ENCODE data around the gene STK32A.
"Not testable (repeated sequence)": the region's sequence is repeated elsewhere in the genome, so short reads cannot be mapped to it uniquely, and the experiment has no call there.

STK32A gene

DNA sequence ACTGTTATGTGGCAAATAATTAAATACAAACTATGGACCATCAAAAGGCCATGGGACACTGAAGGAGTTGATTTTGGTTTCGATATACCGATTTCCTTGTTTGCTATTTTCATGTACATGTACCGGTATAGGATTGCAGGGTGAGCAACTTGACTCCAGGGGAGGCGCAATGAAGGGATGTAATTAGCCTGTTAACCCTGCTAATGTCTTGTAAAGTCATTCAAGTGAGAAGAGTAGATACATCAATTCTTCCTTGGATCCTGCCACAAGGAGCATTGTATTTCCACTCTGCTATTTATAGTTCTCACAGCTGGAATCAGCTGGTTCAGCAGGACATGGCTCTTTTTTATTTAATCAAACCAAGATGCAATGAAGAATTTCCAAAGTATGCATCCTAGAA, 102.0 kb downstream of the STK32A start:
- no peaks in the 10 kb centered on the region for H3K36me3 ChIP-seq (ENCODE audit: insufficient read depth, low read length)
- H3K4me1 ChIP-seq (ENCODE audit: insufficient read depth, low read length): peaks cover 17% of the 10 kb centered on the region
- H2AFZ ChIP-seq (ENCODE audit: low read depth, low read length): no peak overlapping the region
- H3K9me3 ChIP-seq (ENCODE audit: low read length): peaks cover 6% of the 10 kb centered on the region
- no peak overlapping the region for H3K4me3 ChIP-seq (ENCODE audit: low read length)
- H3K27me3 ChIP-seq (ENCODE audit: insufficient read depth, low read length): no peaks in the 10 kb centered on the region

- no peaks in the 10 kb centered on the region for H3K27me3 ChIP-seq (ENCODE audit: insufficient read depth, low read length)
- H3K36me3 ChIP-seq (ENCODE audit: insufficient read depth, low read length): no peaks in the 10 kb centered on the region
- no peak overlapping the region for H3K4me3 ChIP-seq (ENCODE audit: low read length)
Observed at GRCh38 chr5:147339313-147339712, 104.5 kb downstream of the STK32A start.

GRCh38 chr5:147340941-147341340, 106.1 kb downstream of the STK32A start:
- H3K4me3 ChIP-seq (ENCODE audit: low read length): no peak overlapping the region
- H3K36me3 ChIP-seq (ENCODE audit: insufficient read depth, low read length): no peaks in the 10 kb centered on the region
- no peak overlapping the region for H2AFZ ChIP-seq (ENCODE audit: low read depth, low read length)
- H3K4me1 ChIP-seq (ENCODE audit: insufficient read depth, low read length): peaks cover 5% of the 10 kb centered on the region
- no peaks in the 10 kb centered on the region for H3K27me3 ChIP-seq (ENCODE audit: insufficient read depth, low read length)
- H3K9me3 ChIP-seq (ENCODE audit: low read length): peaks cover 6% of the 10 kb centered on the region

More at GRCh38 chr5:147339313-147339712, 104.5 kb downstream of the STK32A start:
- Histone ChIP-seq H3K4me1 (ENCODE audit: insufficient read depth, low read length) (peaks cover 5% of the 10 kb centered on the region), H3K9me3 (ENCODE audit: low read length) (peaks cover 6% of the 10 kb centered on the region), H2AFZ (ENCODE audit: low read depth, low read length) (no peak overlapping the region)

DNA sequence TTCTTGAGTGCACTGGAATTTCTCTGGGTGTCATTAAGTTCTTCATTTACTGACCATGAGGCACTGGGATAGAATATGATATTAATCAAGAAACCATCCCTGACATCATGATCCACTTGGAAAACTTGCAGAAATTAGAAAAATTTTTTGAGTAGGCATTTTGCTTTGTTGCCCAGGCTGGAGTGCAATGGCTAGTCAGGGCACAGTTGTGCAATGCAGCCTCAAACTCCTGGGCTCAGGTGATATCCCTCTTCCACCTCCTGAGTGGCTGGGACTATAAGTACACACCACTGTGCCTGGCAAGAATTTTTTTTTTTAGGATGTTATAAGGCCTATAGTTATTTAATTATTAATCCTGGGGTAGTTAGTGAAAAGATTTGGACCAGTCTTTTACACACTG, 106.5 kb downstream of the STK32A start:
- Histone ChIP-seq H3K9me3 (ENCODE audit: low read length) (peaks cover 6% of the 10 kb centered on the region), H2AFZ (ENCODE audit: low read depth, low read length) (no peak overlapping the region), H3K27me3 (ENCODE audit: insufficient read depth, low read length) (no peaks in the 10 kb centered on the region), H3K4me1 (ENCODE audit: insufficient read depth, low read length) (peaks cover 5% of the 10 kb centered on the region), H3K36me3 (ENCODE audit: insufficient read depth, low read length) (no peaks in the 10 kb centered on the region), H3K4me3 (ENCODE audit: low read length) (no peak overlapping the region)

DNA sequence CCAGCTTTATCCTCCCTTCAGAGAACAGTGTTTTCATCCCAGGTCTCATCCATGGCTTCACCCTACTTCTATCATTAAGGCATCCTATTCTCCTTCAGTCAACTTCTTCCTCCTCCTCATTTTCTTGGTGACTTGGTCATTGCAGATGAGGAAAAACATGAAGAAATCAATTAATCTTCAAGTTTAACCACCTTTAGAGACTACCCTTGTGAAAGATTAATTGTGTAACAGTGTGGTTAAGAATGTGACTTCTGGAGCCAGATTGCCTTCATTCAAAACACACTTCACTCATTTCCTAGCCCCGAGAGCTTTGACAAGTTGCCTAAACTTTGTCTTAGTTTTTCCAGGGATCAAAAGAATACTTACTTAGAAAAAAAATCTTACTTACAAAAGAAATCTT, 110.0 kb downstream of the STK32A start:
- Histone ChIP-seq H3K36me3 (ENCODE audit: insufficient read depth, low read length) (no peaks in the 10 kb centered on the region), H3K9me3 (ENCODE audit: low read length) (no peaks in the 10 kb centered on the region), H3K4me3 (ENCODE audit: low read length) (no peak overlapping the region), H3K4me1 (ENCODE audit: insufficient read depth, low read length) (no peaks in the 10 kb centered on the region), H2AFZ (ENCODE audit: low read depth, low read length) (no peak overlapping the region), H3K27me3 (ENCODE audit: insufficient read depth, low read length) (no peaks in the 10 kb centered on the region)

- no peak overlapping the region for H3K4me3 ChIP-seq (ENCODE audit: low read length)
- no peak overlapping the region for H2AFZ ChIP-seq (ENCODE audit: low read depth, low read length)
- no peaks in the 10 kb centered on the region for H3K36me3 ChIP-seq (ENCODE audit: insufficient read depth, low read length)
- no peaks in the 10 kb centered on the region for H3K4me1 ChIP-seq (ENCODE audit: insufficient read depth, low read length)
- H3K9me3 ChIP-seq (ENCODE audit: low read length): no peaks in the 10 kb centered on the region
- H3K27me3 ChIP-seq (ENCODE audit: insufficient read depth, low read length): no peaks in the 10 kb centered on the region
Observed at GRCh38 chr5:147346006-147346561, 111.3 kb downstream of the STK32A start.

DNA sequence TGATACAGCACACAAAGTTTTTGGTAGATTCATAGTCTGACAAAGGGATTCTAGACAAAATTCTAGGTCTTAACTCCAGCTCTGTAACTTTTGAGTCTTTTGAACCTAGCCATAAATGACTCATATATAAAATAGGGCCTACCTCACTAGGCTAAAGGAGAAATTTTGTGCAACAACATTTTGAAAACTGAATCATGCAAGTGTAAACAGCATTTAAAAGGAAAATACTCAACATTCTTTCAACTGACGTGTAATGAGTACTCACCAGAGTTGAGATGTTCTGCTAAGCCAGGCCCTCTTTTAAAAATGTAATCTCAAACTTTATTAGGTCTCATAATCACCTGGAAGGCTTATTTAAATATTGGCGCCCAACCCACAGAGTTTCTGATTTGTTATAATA, 113.2 kb downstream of the STK32A start:
- H3K4me1 ChIP-seq (ENCODE audit: insufficient read depth, low read length): no peaks in the 10 kb centered on the region
- no peaks in the 10 kb centered on the region for H3K36me3 ChIP-seq (ENCODE audit: insufficient read depth, low read length)
- H3K4me3 ChIP-seq (ENCODE audit: low read length): no peak overlapping the region
- H3K9me3 ChIP-seq (ENCODE audit: low read length): no peaks in the 10 kb centered on the region
- H2AFZ ChIP-seq (ENCODE audit: low read depth, low read length): no peak overlapping the region
- H3K27me3 ChIP-seq (ENCODE audit: insufficient read depth, low read length): no peaks in the 10 kb centered on the region

DNA sequence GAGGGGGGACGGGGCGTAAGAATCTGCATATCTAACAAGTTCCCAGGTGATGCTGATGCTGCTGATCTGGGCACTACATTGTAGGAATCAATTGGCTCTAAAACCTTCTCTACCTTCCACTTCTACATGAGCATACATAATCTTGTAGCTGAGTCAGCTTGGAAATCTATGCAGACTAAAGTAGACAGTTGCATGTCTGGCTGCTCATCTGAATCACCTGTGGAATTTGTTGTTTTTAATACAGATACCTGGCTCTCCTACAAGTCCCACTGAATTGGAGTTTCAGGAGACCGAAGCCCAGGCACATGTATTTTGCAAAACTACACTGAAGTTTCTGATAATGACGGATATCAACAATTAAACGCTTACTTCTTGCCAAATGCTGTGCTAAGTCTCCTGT, 113.6 kb downstream of the STK32A start:
- Histone ChIP-seq H3K36me3 (ENCODE audit: insufficient read depth, low read length) (no peaks in the 10 kb centered on the region), H3K4me3 (ENCODE audit: low read length) (no peak overlapping the region), H3K27me3 (ENCODE audit: insufficient read depth, low read length) (no peaks in the 10 kb centered on the region), H3K4me1 (ENCODE audit: insufficient read depth, low read length) (no peaks in the 10 kb centered on the region), H2AFZ (ENCODE audit: low read depth, low read length) (no peak overlapping the region), H3K9me3 (ENCODE audit: low read length) (no peaks in the 10 kb centered on the region)

DNA sequence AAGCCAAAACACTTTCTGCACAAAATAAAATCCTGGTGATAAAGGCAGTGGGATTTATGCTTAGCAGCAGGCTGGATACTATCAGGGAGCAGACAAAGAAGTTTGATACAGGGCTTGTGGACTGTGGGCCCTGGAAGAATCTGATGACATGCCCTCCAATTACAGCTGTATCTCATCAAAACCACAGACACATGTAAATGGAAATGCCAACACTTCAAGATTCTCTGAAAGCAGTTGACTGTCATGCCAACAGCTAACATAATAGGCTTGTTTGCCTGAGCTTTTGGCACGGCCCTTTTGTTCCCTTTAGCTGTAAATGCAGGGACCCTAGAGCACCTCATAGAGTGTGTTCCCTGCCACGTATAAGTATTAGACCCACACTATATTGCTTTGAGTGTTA, 114.4 kb downstream of the STK32A start:
- H3K36me3 ChIP-seq (ENCODE audit: insufficient read depth, low read length): no peaks in the 10 kb centered on the region
- H3K4me3 ChIP-seq (ENCODE audit: low read length): no peak overlapping the region

GRCh38 chr5:147359101-147359500, 124.3 kb downstream of the STK32A start:
- Histone ChIP-seq H3K36me3 (ENCODE audit: insufficient read depth, low read length) (no peaks in the 10 kb centered on the region), H3K4me3 (ENCODE audit: low read length) (no peak overlapping the region), H3K27me3 (ENCODE audit: insufficient read depth, low read length) (no peaks in the 10 kb centered on the region), H2AFZ (ENCODE audit: low read depth, low read length) (no peak overlapping the region), H3K9me3 (ENCODE audit: low read length) (no peaks in the 10 kb centered on the region), H3K4me1 (ENCODE audit: insufficient read depth, low read length) (no peaks in the 10 kb centered on the region)

More for the DNA sequence above, 114.4 kb downstream of the STK32A start:
- H2AFZ ChIP-seq (ENCODE audit: low read depth, low read length): no peak overlapping the region
- H3K9me3 ChIP-seq (ENCODE audit: low read length): no peaks in the 10 kb centered on the region
- H3K4me1 ChIP-seq (ENCODE audit: insufficient read depth, low read length): no peaks in the 10 kb centered on the region
- no peaks in the 10 kb centered on the region for H3K27me3 ChIP-seq (ENCODE audit: insufficient read depth, low read length)

GRCh38 chr5:147359581-147359980, 124.8 kb downstream of the STK32A start:
- no peak overlapping the region for H2AFZ ChIP-seq (ENCODE audit: low read depth, low read length)
- no peaks in the 10 kb centered on the region for H3K4me1 ChIP-seq (ENCODE audit: insufficient read depth, low read length)
- no peaks in the 10 kb centered on the region for H3K9me3 ChIP-seq (ENCODE audit: low read length)
- H3K27me3 ChIP-seq (ENCODE audit: insufficient read depth, low read length): no peaks in the 10 kb centered on the region
- no peak overlapping the region for H3K4me3 ChIP-seq (ENCODE audit: low read length)
- no peaks in the 10 kb centered on the region for H3K36me3 ChIP-seq (ENCODE audit: insufficient read depth, low read length)

DNA sequence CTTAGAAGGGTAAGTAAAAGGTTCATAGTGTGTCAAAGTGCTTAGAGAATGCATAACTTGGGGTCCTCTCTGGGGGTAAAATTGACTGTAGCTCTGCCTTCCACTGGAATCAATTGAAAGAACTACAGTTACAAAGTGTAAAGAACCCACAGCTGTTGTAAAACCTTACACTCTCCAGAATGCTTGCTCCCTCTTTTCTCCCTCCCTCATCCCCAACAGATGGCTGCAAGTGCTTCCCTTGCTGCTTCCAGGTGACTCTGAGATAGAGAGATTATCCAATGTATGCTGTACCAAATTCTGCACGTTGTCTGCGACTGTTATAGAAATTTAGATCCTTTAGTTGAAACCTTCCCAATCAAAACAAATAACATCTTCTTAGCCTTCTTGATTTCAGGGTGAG, 126.0 kb downstream of the STK32A start:
- no peaks in the 10 kb centered on the region for H3K9me3 ChIP-seq (ENCODE audit: low read length)
- no peaks in the 10 kb centered on the region for H3K4me1 ChIP-seq (ENCODE audit: insufficient read depth, low read length)
- H3K27me3 ChIP-seq (ENCODE audit: insufficient read depth, low read length): no peaks in the 10 kb centered on the region
- no peak overlapping the region for H3K4me3 ChIP-seq (ENCODE audit: low read length)
- no peaks in the 10 kb centered on the region for H3K36me3 ChIP-seq (ENCODE audit: insufficient read depth, low read length)
- H2AFZ ChIP-seq (ENCODE audit: low read depth, low read length): no peak overlapping the region

DNA sequence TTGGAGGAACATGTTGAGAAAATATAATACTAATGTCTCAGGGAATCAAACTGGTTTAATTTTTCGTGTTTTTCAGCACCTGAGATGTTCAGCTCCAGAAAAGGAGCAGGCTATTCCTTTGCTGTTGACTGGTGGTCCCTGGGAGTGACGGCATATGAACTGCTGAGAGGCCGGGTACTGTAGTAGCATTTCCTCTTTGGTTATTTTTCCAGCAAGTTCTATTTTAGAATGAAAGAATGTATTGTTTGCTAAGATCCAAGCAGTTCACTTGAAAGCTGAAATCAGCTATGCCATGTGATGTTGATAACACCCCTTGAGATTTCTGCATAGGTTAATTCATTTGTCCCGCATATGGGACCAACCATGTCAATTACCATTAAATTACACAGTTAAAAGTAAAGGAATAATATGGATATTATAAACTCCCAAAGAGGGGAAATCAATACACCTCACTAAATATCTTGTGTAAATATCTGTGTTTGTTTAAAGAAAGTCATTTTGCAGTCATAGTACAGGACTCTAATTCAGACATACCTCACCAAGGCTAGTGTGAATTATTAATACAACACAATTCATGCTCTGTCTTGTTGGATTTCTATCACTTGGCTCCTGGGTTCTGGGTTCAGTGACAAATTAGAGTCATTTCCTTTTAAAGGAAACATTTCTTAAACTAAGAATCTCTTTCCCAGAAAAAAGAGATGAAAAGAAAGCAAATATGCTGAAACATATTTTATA, 126.8 kb downstream of the STK32A start:
- no peaks in the 10 kb centered on the region for H3K4me1 ChIP-seq (ENCODE audit: insufficient read depth, low read length)
- H3K27me3 ChIP-seq (ENCODE audit: insufficient read depth, low read length): no peaks in the 10 kb centered on the region
- no peak overlapping the region for H2AFZ ChIP-seq (ENCODE audit: low read depth, low read length)
- no peaks in the 10 kb centered on the region for H3K36me3 ChIP-seq (ENCODE audit: insufficient read depth, low read length)
- H3K4me3 ChIP-seq (ENCODE audit: low read length): no peak overlapping the region
- H3K9me3 ChIP-seq (ENCODE audit: low read length): no peaks in the 10 kb centered on the region

DNA sequence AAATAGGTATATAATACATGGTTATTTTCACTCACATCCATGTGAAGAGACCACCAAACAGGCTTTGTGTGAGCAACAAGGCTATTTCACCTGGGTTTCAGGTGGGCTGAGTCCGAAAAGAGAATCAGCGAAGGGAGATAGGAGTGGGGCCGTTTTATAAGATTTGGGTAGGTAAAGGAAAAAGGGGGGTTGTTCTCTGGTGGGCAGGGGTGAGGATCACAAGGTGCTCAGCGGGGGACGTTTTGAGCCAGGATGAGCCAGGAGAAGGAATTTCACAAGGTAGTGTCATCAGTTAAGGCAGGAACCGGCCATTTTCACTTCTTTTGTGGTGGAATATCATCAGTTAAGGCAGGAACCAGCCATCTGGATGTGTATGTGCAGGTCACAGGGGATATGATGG, 132.6 kb downstream of the STK32A start:
- H3K27me3 ChIP-seq (ENCODE audit: insufficient read depth, low read length); H2AFZ ChIP-seq (ENCODE audit: low read depth, low read length); H3K4me3 ChIP-seq (ENCODE audit: low read length): not testable (repeated sequence)

More for the DNA sequence above, 132.6 kb downstream of the STK32A start:
- H3K4me1 ChIP-seq (ENCODE audit: insufficient read depth, low read length); H3K36me3 ChIP-seq (ENCODE audit: insufficient read depth, low read length); H3K9me3 ChIP-seq (ENCODE audit: low read length): not testable (repeated sequence)

Measured in neuron (in vitro differentiated cells).